ENCODE measurements around the gene RGS12.
A peak's percentile ranks its signal among the peaks of the same experiment; 100 is the strongest.

The RGS12 gene

GRCh38 chr4:3280466-3280865 is 12.4 kb upstream of the RGS12 start:
- DNase-seq: no peak

GRCh38 chr4:3283483-3283882 is 9.3 kb upstream of the RGS12 start:
- DNase-seq: no peak

- DNase-seq: no peak
Measured at GRCh38 chr4:3283916-3284315, 8.9 kb upstream of the RGS12 start.

- DNase-seq: no peak
Measured at GRCh38 chr4:3284734-3285557, 7.9 kb upstream of the RGS12 start.

GRCh38 chr4:3285558-3286334 is 7.1 kb upstream of the RGS12 start:
- DNase-seq: no peak

GRCh38 chr4:3286335-3287175 is 6.3 kb upstream of the RGS12 start:
- DNase-seq: no peak

GRCh38 chr4:3287271-3287971 is 5.4 kb upstream of the RGS12 start:
- no peak for DNase-seq

GRCh38 chr4:3287972-3288570 is 4.8 kb upstream of the RGS12 start:
- no peak for DNase-seq

- no peak for DNase-seq
Measured at GRCh38 chr4:3288571-3289094, 4.2 kb upstream of the RGS12 start.

GRCh38 chr4:3290476-3290875 is 2.3 kb upstream of the RGS12 start:
- DNase-seq: no peak

- no peak for DNase-seq
Measured at GRCh38 chr4:3290889-3291321, 1.9 kb upstream of the RGS12 start.

GRCh38 chr4:3291411-3291968 is 1.3 kb upstream of the RGS12 start:
- no peak for DNase-seq

- peak; percentile 32 for DNase-seq
Measured at GRCh38 chr4:3291969-3292570, 751 bp upstream of the RGS12 start.

- no peak for DNase-seq
Measured at GRCh38 chr4:3293401-3294391, 875 bp downstream of the RGS12 start.

- no peak for DNase-seq
Measured at GRCh38 chr4:3294401-3295241, 1.8 kb downstream of the RGS12 start.

GRCh38 chr4:3295837-3296624 is 3.2 kb downstream of the RGS12 start:
- no peak for DNase-seq

- DNase-seq: no peak
Measured at GRCh38 chr4:3296651-3297050, 3.8 kb downstream of the RGS12 start.

Data from CD4-positive, alpha-beta T cell treated with Interleukin-6 for 4 hours (primary cell).